OCI-LY7 (cell line): ENCODE measurements around the gene C12orf42. TPM values are rescaled to one million over a fixed set of nuclear protein-coding genes. Genes with fewer than 3 reads are reported as not detected.

Source experiments
- BruUV-seq: library from RNA; stranded (reverse); fragments of 400-500 nt; replicated peaks from 2 replicates; lab custom pipeline; 2021; lab: Mats Ljungman, UMichigan
- CTCF ChIA-PET: fragments of 300-600 bp; sonication (Branson Sonifier 250); formaldehyde crosslinking; loops from one replicate; lab custom pipeline; 2022; ENCODE audit warnings: antibody characterized with exemption; ENCODE audit not compliant: unreplicated experiment; lab: Charles Lee
- POLR2A ChIA-PET: fragments of 300-600 bp; sonication (Branson Sonifier 250); formaldehyde crosslinking; loops from one replicate; lab custom pipeline; 2022; ENCODE audit warnings: antibody characterized with exemption; lab: Charles Lee
- DNase-seq: peaks from one replicate; pipeline ENCODE4 v3.0.0-alpha.2; 2015; ENCODE audit warnings: low spot score
- H2AFZ ChIP-seq: fragments of 200-600 bp; sonication (generic), shearing (Covaris generic); 2 replicates; pipeline ENCODE4 v1.6.1; 2014; ENCODE audit warnings: mild to moderate bottlenecking, antibody characterized with exemption, low read length, moderate library complexity
- H3K27ac ChIP-seq: fragments of 200-600 bp; sonication (generic); 2 replicates; pipeline ENCODE4 v1.5.1; 2014; ENCODE audit warnings: mixed run types, low read depth, mild to moderate bottlenecking, moderate library complexity, low read length, inconsistent platforms; ENCODE audit not compliant: poor library complexity, severe bottlenecking
- H3K36me3 ChIP-seq: fragments of 200-600 bp; sonication (generic); 2 replicates; pipeline ENCODE4 v1.6.1; 2014; ENCODE audit warnings: mild to moderate bottlenecking, antibody characterized with exemption, low read length, moderate library complexity, mixed read lengths; ENCODE audit not compliant: insufficient read depth
- H3K4me1 ChIP-seq: fragments of 200-600 bp; sonication (generic); 2 replicates; pipeline ENCODE4 v1.5.1; 2014; ENCODE audit warnings: mild to moderate bottlenecking, low read length; ENCODE audit not compliant: insufficient read depth, poor library complexity, severe bottlenecking
- H3K4me2 ChIP-seq: fragments of 200-600 bp; sonication (generic); 2 replicates; pipeline ENCODE4 v1.6.1; 2014; ENCODE audit warnings: mild to moderate bottlenecking, low read length
- H3K4me3 ChIP-seq: fragments of 200-600 bp; sonication (generic); 2 replicates; pipeline ENCODE4 v1.5.1; 2014; ENCODE audit warnings: mild to moderate bottlenecking, low read depth, low read length; ENCODE audit not compliant: poor library complexity, severe bottlenecking
- H3K79me2 ChIP-seq: fragments of 200-600 bp; sonication (generic); 2 replicates; pipeline ENCODE4 v1.6.1; 2016; ENCODE audit warnings: low read depth, mild to moderate bottlenecking, low read length, moderate library complexity, mixed read lengths; ENCODE audit not compliant: insufficient read depth
- H3K9me2 ChIP-seq: fragments of 200-600 bp; sonication (generic); 2 replicates; pipeline ENCODE4 v1.6.1; 2016; ENCODE audit warnings: mild to moderate bottlenecking, low read length, mixed read lengths; ENCODE audit not compliant: insufficient read depth
- H3K9me3 ChIP-seq: fragments of 200-600 bp; sonication (generic); 2 replicates; pipeline ENCODE4 v1.6.1; 2014; ENCODE audit warnings: mild to moderate bottlenecking, mixed run types, low read length, mixed read lengths
- H4K20me1 ChIP-seq: fragments of 200-600 bp; sonication (generic); 2 replicates; pipeline ENCODE4 v1.6.1; 2014; ENCODE audit warnings: mild to moderate bottlenecking, antibody characterized with exemption, low read length, moderate library complexity, mixed read lengths; ENCODE audit not compliant: insufficient read depth
- CTCF ChIP-seq: fragments of 200-600 bp; sonication (generic); conservative IDR thresholded peaks from 2 replicates; pipeline ENCODE4 v1.5.1; 2014; ENCODE audit warnings: mild to moderate bottlenecking, antibody characterized with exemption, low read length, moderate library complexity, mixed read lengths
- EZH2phosphoT487 ChIP-seq: fragments of 200-600 bp; sonication (generic); IDR thresholded peaks from 2 replicates; pipeline ENCODE4 v1.6.1; 2018; ENCODE audit warnings: low read depth, borderline replicate concordance, mild to moderate bottlenecking, mixed run types, antibody characterized with exemption, low read length, moderate library complexity, mixed read lengths
- intact Hi-C: fragments of 100-400 bp; cut with micrococcal nuclease; formaldehyde crosslinking; loops from one replicate; pipeline ENCODE4 v1.10.0; 2022; ENCODE audit not compliant: unreplicated experiment
- total RNA-seq, 2 experiments: library from RNA; depleted of rRNA in 1 of 2; stranded (reverse); fragments of >200 nt in 1 of 2; shearing (Covaris generic) in 1 of 2; gene quantifications; 2 replicates each; pipeline ENCODE4 v1.2.3, GENCODE V29; 2014 to 2022

The C12orf42 gene
- total RNA-seq, 2 experiments from 2014 or later, result 1.2 TPM; not detected in 1

GRCh38 chr12:103308396-103308795 lies 187.4 kb downstream of the C12orf42 start:
- Histone ChIP-seq H3K9me3 (no peaks in the 10 kb centered on the region), H3K9me2 (no peaks in the 10 kb centered on the region), H3K4me3 (no peak overlapping the region), H4K20me1 (no peaks in the 10 kb centered on the region), H2AFZ (no peak overlapping the region), H3K4me2 (no peak overlapping the region), H3K36me3 (no peaks in the 10 kb centered on the region), H3K27ac (no peak overlapping the region), H3K4me1 (no peaks in the 10 kb centered on the region), H3K79me2 (no peaks in the 10 kb centered on the region)
- intact Hi-C loops, result no loop called here
- no peak for DNase-seq
- no TSS peak for BruUV-seq
- TF ChIP-seq EZH2phosphoT487 (no peak), CTCF (no peak)
- POLR2A ChIA-PET, result no interaction called here
- CTCF ChIA-PET, result no interaction called here

GRCh38 chr12:103303484-103303883 lies 192.3 kb downstream of the C12orf42 start:
- Histone ChIP-seq H3K79me2 (no peaks in the 10 kb centered on the region), H3K4me3 (no peak overlapping the region), H3K4me1 (no peaks in the 10 kb centered on the region), H4K20me1 (no peaks in the 10 kb centered on the region), H3K9me3 (no peaks in the 10 kb centered on the region), H3K36me3 (no peaks in the 10 kb centered on the region), H3K4me2 (no peak overlapping the region), H3K9me2 (no peaks in the 10 kb centered on the region), H3K27ac (no peak overlapping the region), H2AFZ (no peak overlapping the region)
- DNase-seq, result no peak
- intact Hi-C loops, result no loop called here
- TF ChIP-seq CTCF (no peak), EZH2phosphoT487 (no peak)
- POLR2A ChIA-PET, result no interaction called here
- CTCF ChIA-PET, result no interaction called here
- no TSS peak for BruUV-seq

- no peak overlapping the region for H3K4me2 ChIP-seq
- POLR2A ChIA-PET, result no interaction called here
- H2AFZ ChIP-seq, result no peak overlapping the region
- H3K4me3 ChIP-seq, result no peak overlapping the region
- no TSS peak for BruUV-seq
- H3K36me3 ChIP-seq, result no peaks in the 10 kb centered on the region
- H3K4me1 ChIP-seq, result no peaks in the 10 kb centered on the region
- H3K9me2 ChIP-seq, result no peaks in the 10 kb centered on the region
- CTCF ChIA-PET, result no interaction called here
- TF ChIP-seq EZH2phosphoT487 (no peak), CTCF (no peak)
- no peaks in the 10 kb centered on the region for H4K20me1 ChIP-seq
- no peaks in the 10 kb centered on the region for H3K9me3 ChIP-seq
- no peaks in the 10 kb centered on the region for H3K79me2 ChIP-seq
- DNase-seq, result no peak
- H3K27ac ChIP-seq, result no peak overlapping the region
- intact Hi-C loops, result no loop called here
Measured at GRCh38 chr12:103301642-103302591, 193.9 kb downstream of the C12orf42 start.
